AG09309 (cell line): ENCODE data around the gene ATG4D.

Experiments used
- DNase-seq: peaks from one replicate; pipeline ENCODE4 v3.0.0-alpha.2; 2010; ENCODE audit warnings: low read depth
- H3K4me3 ChIP-seq: 2 replicates; pipeline ENCODE4 v1.5.1; 2011; ENCODE audit warnings: mild to moderate bottlenecking, low read depth, low read length, moderate library complexity; ENCODE audit not compliant: control insufficient read depth
- CTCF ChIP-seq: IDR thresholded peaks from 2 replicates; pipeline ENCODE4 v1.5.1; 2011; ENCODE audit warnings: mild to moderate bottlenecking, low read depth, low read length, inconsistent platforms; ENCODE audit not compliant: insufficient read depth, control insufficient read depth; ENCODE audit errors: missing control alignments

ATG4D gene

GRCh38 chr19:10560154-10560553, 16.4 kb downstream of the ATG4D start:
- no peak for TF ChIP-seq CTCF
- DNase-seq, result no peak
- no peak overlapping the region for H3K4me3 ChIP-seq

- no peak for TF ChIP-seq CTCF
- DNase-seq, result no peak
- no peak overlapping the region for H3K4me3 ChIP-seq
These were observed 18.9 kb downstream of the ATG4D start for GRCh38 chr19:10562609-10563008.

- TF ChIP-seq CTCF, result peak; percentile 34
- DNase-seq, result no peak
These were observed 21.4 kb downstream of the ATG4D start for GRCh38 chr19:10565028-10565566.

GRCh38 chr19:10565567-10566407, 22.1 kb downstream of the ATG4D start, which contains the start of gene KRI1:
KRI1 (minus strand) TSS chr19:10566010; CDS start chr19:10565999, 11 bp downstream.
- peak; percentile 87 for DNase-seq
- peak within 1 kb of the TSS; percentile 99 for H3K4me3 ChIP-seq
- TF ChIP-seq CTCF, result no peak

More at GRCh38 chr19:10565028-10565566, 21.4 kb downstream of the ATG4D start:
- peak overlapping the region; percentile 99 for H3K4me3 ChIP-seq

GRCh38 chr19:10566408-10566657, 22.6 kb downstream of the ATG4D start:
- no peak for TF ChIP-seq CTCF

GRCh38 chr19:10566658-10567410, 23.1 kb downstream of the ATG4D start:
- peak overlapping the region; percentile 99 for H3K4me3 ChIP-seq
- no peak for DNase-seq
- TF ChIP-seq CTCF, result no peak

More at GRCh38 chr19:10566408-10566657, 22.6 kb downstream of the ATG4D start:
- H3K4me3 ChIP-seq, result peak overlapping the region; percentile 99
- DNase-seq, result no peak
